Temporal lobe (tissue), 2 donors: ENCODE data around the gene VAMP8. TPM values are rescaled to one million over a fixed set of nuclear protein-coding genes. Genes with fewer than 3 reads are reported as not detected.

ENCODE experiments used
- small RNA-seq: library from RNA; depleted of rRNA; stranded (forward); fragments of <200 nt; gene quantifications from one replicate; pipeline ENCODE3, GENCODE V24; 2014; ENCODE audit warnings: low replicate concordance
- total RNA-seq: library from RNA; depleted of rRNA; stranded (reverse); fragments of >200 nt; gene quantifications from one replicate; pipeline ENCODE4 v1.2.3, GENCODE V29; 2014

The VAMP8 gene
- total RNA-seq, 1 donor from 2014 or later, result 0.74 TPM

Small RNA genes within 50 kb of the gene (small RNA-seq; reads per million reads assigned to genes)
- gene RN7SL126P, result not detected

Other genes starting within 250 kb of the VAMP8 start
- 44.0 TPM for gene TGOLN2, start 249.6 kb upstream of the VAMP8 start, total RNA-seq
- gene RETSAT, start 223.1 kb upstream of the VAMP8 start, total RNA-seq, result 10.3 TPM
- gene ELMOD3, start 222.8 kb upstream of the VAMP8 start, total RNA-seq, result 19.7 TPM
- 7.6 TPM for gene CAPG, start 167.2 kb upstream of the VAMP8 start, total RNA-seq
- 0.74 TPM for gene SH2D6, start 158.9 kb upstream of the VAMP8 start, total RNA-seq
- gene MAT2A, start 38.4 kb upstream of the VAMP8 start, total RNA-seq, result 66.4 TPM
- 13.3 TPM for gene GGCX, start 16.1 kb upstream of the VAMP8 start, total RNA-seq
- 3.4 TPM for gene VAMP5, start 6.8 kb downstream of the VAMP8 start, total RNA-seq
- gene RNF181, start 18.2 kb downstream of the VAMP8 start, total RNA-seq, result 38.8 TPM
- gene TMEM150A, start 25.1 kb downstream of the VAMP8 start, total RNA-seq, result 4.2 TPM
- 16.0 TPM for gene C2orf68, start 34.5 kb downstream of the VAMP8 start, total RNA-seq
- gene USP39, start 38.6 kb downstream of the VAMP8 start, total RNA-seq, result 30.7 TPM
- 0.25 TPM for gene SFTPB, start 90.6 kb downstream of the VAMP8 start, total RNA-seq
- gene GNLY, start 116.8 kb downstream of the VAMP8 start, total RNA-seq, result not detected
- 1.7 TPM for gene ATOH8, start 176.4 kb downstream of the VAMP8 start, total RNA-seq